Osteoblast (primary cell): ENCODE data around the gene GALNT9. TPM values are rescaled to one million over a fixed set of nuclear protein-coding genes. Genes with fewer than 3 reads are reported as not detected.

ENCODE experiments used
- DNase-seq: peaks from one replicate; pipeline ENCODE4 v3.0.0; 2011; ENCODE audit warnings: low spot score, mixed read lengths; ENCODE audit not compliant: insufficient read length; ENCODE audit errors: missing footprints
- H2AFZ ChIP-seq: 2 replicates; pipeline ENCODE4 v1.6.0; 2011; ENCODE audit warnings: mild to moderate bottlenecking, low read length
- H3K27ac ChIP-seq: 2 replicates; pipeline ENCODE4 v1.5.1; 2011; ENCODE audit warnings: mild to moderate bottlenecking, low read depth, low read length, moderate library complexity
- H3K27me3 ChIP-seq: 2 replicates; pipeline ENCODE4 v1.6.0; 2012; ENCODE audit warnings: mild to moderate bottlenecking, control low read depth, inconsistent platforms, low read length, moderate library complexity; ENCODE audit not compliant: insufficient read depth
- H3K36me3 ChIP-seq: 2 replicates; pipeline ENCODE4 v1.5.1; 2011; ENCODE audit warnings: mild to moderate bottlenecking, low read length, control low read depth, moderate library complexity; ENCODE audit not compliant: insufficient read depth
- H3K4me1 ChIP-seq: 2 replicates; pipeline ENCODE4 v1.5.1; 2011; ENCODE audit warnings: mild to moderate bottlenecking, low read length, control low read depth, moderate library complexity; ENCODE audit not compliant: insufficient read depth
- H3K4me2 ChIP-seq: 2 replicates; pipeline ENCODE4 v1.6.0; 2011; ENCODE audit warnings: mild to moderate bottlenecking, low read length; ENCODE audit not compliant: insufficient read depth
- H3K4me3 ChIP-seq: fragments of 200-600 bp; sonication (generic); 3 replicates; pipeline ENCODE4 v1.5.1; 2012; ENCODE audit warnings: mild to moderate bottlenecking, low read length, inconsistent platforms; ENCODE audit not compliant: insufficient read depth
- H3K79me2 ChIP-seq: 2 replicates; pipeline ENCODE4 v1.6.0; 2012; ENCODE audit warnings: mild to moderate bottlenecking, low read length, control low read depth, inconsistent platforms; ENCODE audit not compliant: insufficient read depth
- H3K9me3 ChIP-seq: 2 replicates; pipeline ENCODE4 v1.5.1; 2011; ENCODE audit warnings: low read depth, low read length, control low read depth
- H4K20me1 ChIP-seq: 2 replicates; pipeline ENCODE4 v1.6.0; 2012; ENCODE audit warnings: mild to moderate bottlenecking, low read length, control low read depth; ENCODE audit not compliant: insufficient read depth
- CTCF ChIP-seq: IDR thresholded peaks from 2 replicates; pipeline ENCODE4 v1.5.1; 2011; ENCODE audit warnings: mild to moderate bottlenecking, low read depth, low read length, moderate library complexity; ENCODE audit errors: extremely low read depth
- total RNA-seq: library from RNA; depleted of rRNA; stranded (reverse); fragments of >200 nt; gene quantifications from 2 replicates; pipeline ENCODE4 v1.2.3, GENCODE V29; 2012

The GALNT9 gene
- total RNA-seq, 1 donor, result 0.36 TPM

- Histone ChIP-seq H3K4me2 (no peak overlapping the region), H3K4me3 (no peak overlapping the region), H3K4me1 (peaks cover 14% of the 10 kb centered on the region), H3K79me2 (no peaks in the 10 kb centered on the region), H4K20me1 (no peaks in the 10 kb centered on the region), H3K36me3 (peaks cover 13% of the 10 kb centered on the region), H3K27ac (no peak overlapping the region), H3K9me3 (no peaks in the 10 kb centered on the region), H2AFZ (no peak overlapping the region), H3K27me3 (no peaks in the 10 kb centered on the region)
- no peak for TF ChIP-seq CTCF
- no peak for DNase-seq
Measured at GRCh38 chr12:132161036-132161781, 168.2 kb downstream of the GALNT9 start.

GRCh38 chr12:132160601-132161035 lies 168.8 kb downstream of the GALNT9 start:
- Histone ChIP-seq H3K27me3 (no peaks in the 10 kb centered on the region), H3K79me2 (no peaks in the 10 kb centered on the region), H3K36me3 (peaks cover 15% of the 10 kb centered on the region), H3K4me2 (no peak overlapping the region), H4K20me1 (no peaks in the 10 kb centered on the region), H2AFZ (no peak overlapping the region), H3K9me3 (no peaks in the 10 kb centered on the region), H3K4me3 (no peak overlapping the region), H3K4me1 (peaks cover 14% of the 10 kb centered on the region), H3K27ac (no peak overlapping the region)
- DNase-seq, result no peak
- TF ChIP-seq CTCF, result no peak

- no peak for TF ChIP-seq CTCF
- H4K20me1 ChIP-seq, result no peaks in the 10 kb centered on the region
Measured at GRCh38 chr12:132160016-132160415, 169.4 kb downstream of the GALNT9 start.

GRCh38 chr12:132159555-132160003 lies 169.8 kb downstream of the GALNT9 start:
- TF ChIP-seq CTCF, result no peak
- Histone ChIP-seq H3K4me3 (no peak overlapping the region), H3K9me3 (no peaks in the 10 kb centered on the region), H2AFZ (no peak overlapping the region), H3K36me3 (peaks cover 15% of the 10 kb centered on the region), H3K4me1 (peaks cover 14% of the 10 kb centered on the region), H3K27ac (no peak overlapping the region), H4K20me1 (no peaks in the 10 kb centered on the region), H3K27me3 (no peaks in the 10 kb centered on the region), H3K79me2 (no peaks in the 10 kb centered on the region), H3K4me2 (no peak overlapping the region)
- DNase-seq, result no peak

More at GRCh38 chr12:132160016-132160415, 169.4 kb downstream of the GALNT9 start:
- no peaks in the 10 kb centered on the region for H3K79me2 ChIP-seq
- H3K4me1 ChIP-seq, result peaks cover 14% of the 10 kb centered on the region
- peaks cover 15% of the 10 kb centered on the region for H3K36me3 ChIP-seq
- DNase-seq, result no peak
- H3K4me2 ChIP-seq, result no peak overlapping the region
- no peaks in the 10 kb centered on the region for H3K9me3 ChIP-seq
- no peak overlapping the region for H3K4me3 ChIP-seq
- H2AFZ ChIP-seq, result no peak overlapping the region
- no peaks in the 10 kb centered on the region for H3K27me3 ChIP-seq
- H3K27ac ChIP-seq, result no peak overlapping the region
